Calu3 (cell line): ENCODE results near the gene AMOTL1. TPM values are rescaled to one million over a fixed set of nuclear protein-coding genes. Genes with fewer than 3 reads are reported as not detected.

Experiments
- BruUV-seq: library from RNA; stranded (reverse); fragments of 400-500 nt; replicated peaks from 2 replicates; lab custom pipeline; 2021; lab: Mats Ljungman, UMichigan
- CTCF ChIA-PET: fragments of 300-600 bp; sonication (Branson Sonifier 250); formaldehyde crosslinking; loops from one replicate; lab custom pipeline; 2022; ENCODE audit warnings: antibody characterized with exemption; lab: Charles Lee
- DNase-seq: peaks from one replicate; pipeline ENCODE4 v3.0.0; 2022
- H3K27ac Mint-ChIP-seq: one replicate; pipeline ENCODE4 v1.8.0; 2022; ENCODE audit warnings: mixed read lengths; ENCODE audit not compliant: unreplicated experiment
- H3K27me3 Mint-ChIP-seq: one replicate; pipeline ENCODE4 v1.8.0; 2022; ENCODE audit warnings: mixed read lengths; ENCODE audit not compliant: unreplicated experiment
- H3K36me3 Mint-ChIP-seq: one replicate; pipeline ENCODE4 v1.8.0; 2022; ENCODE audit warnings: mild to moderate bottlenecking, moderate library complexity, mixed read lengths; ENCODE audit not compliant: insufficient read depth, unreplicated experiment
- H3K4me1 Mint-ChIP-seq: one replicate; pipeline ENCODE4 v1.8.0; 2022; ENCODE audit warnings: mild to moderate bottlenecking, low read depth, mixed read lengths; ENCODE audit not compliant: unreplicated experiment
- H3K4me3 Mint-ChIP-seq: one replicate; pipeline ENCODE4 v1.8.0; 2022; ENCODE audit warnings: mild to moderate bottlenecking, low read depth, moderate library complexity, mixed read lengths; ENCODE audit not compliant: unreplicated experiment
- H3K9me3 Mint-ChIP-seq: one replicate; pipeline ENCODE4 v1.8.0; 2022; ENCODE audit warnings: low read depth, mixed read lengths; ENCODE audit not compliant: unreplicated experiment
- CTCF ChIP-seq: fragments of 200-600 bp; IDR thresholded peaks from one replicate; pipeline ENCODE4 v1.8.0; 2022; ENCODE audit warnings: antibody characterized with exemption; ENCODE audit not compliant: unreplicated experiment
- intact Hi-C: fragments of 100-400 bp; cut with micrococcal nuclease; formaldehyde crosslinking; loops from one replicate; pipeline ENCODE4 v1.10.0; 2022; ENCODE audit not compliant: unreplicated experiment
- total RNA-seq: library from RNA; stranded (reverse); gene quantifications from 2 replicates; pipeline ENCODE4 v1.2.3, GENCODE V29; 2022

AMOTL1 gene
- total RNA-seq, 1 experiment from 2014 or later, result 24.2 TPM

GRCh38 chr11:94922321-94923003, 154.3 kb downstream of the AMOTL1 start:
- peaks cover 10% of the 10 kb centered on the region for H3K4me1 Mint-ChIP-seq
- H3K36me3 Mint-ChIP-seq, result no peaks in the 10 kb centered on the region
- BruUV-seq, result no TSS peak
- H3K27ac Mint-ChIP-seq, result no peak overlapping the region
- intact Hi-C loops, result no loop called here
- DNase-seq, result no peak
- TF ChIP-seq CTCF, result no peak
- H3K9me3 Mint-ChIP-seq, result peaks cover 5% of the 10 kb centered on the region
- no peaks in the 10 kb centered on the region for H3K27me3 Mint-ChIP-seq
- CTCF ChIA-PET, result no interaction called here
- no peak overlapping the region for H3K4me3 Mint-ChIP-seq

GRCh38 chr11:94923004-94923334, 154.8 kb downstream of the AMOTL1 start:
- TF ChIP-seq CTCF, result no peak
- peaks cover 10% of the 10 kb centered on the region for H3K4me1 Mint-ChIP-seq
- H3K27ac Mint-ChIP-seq, result no peak overlapping the region
- intact Hi-C loops, result no loop called here
- no peaks in the 10 kb centered on the region for H3K27me3 Mint-ChIP-seq
- no peaks in the 10 kb centered on the region for H3K36me3 Mint-ChIP-seq
- H3K9me3 Mint-ChIP-seq, result peaks cover 5% of the 10 kb centered on the region
- CTCF ChIA-PET, result no interaction called here
- DNase-seq, result no peak
- H3K4me3 Mint-ChIP-seq, result no peak overlapping the region
- no TSS peak for BruUV-seq

- H3K27ac Mint-ChIP-seq, result no peak overlapping the region
- TF ChIP-seq CTCF, result no peak
- no peak overlapping the region for H3K4me3 Mint-ChIP-seq
- intact Hi-C loops, result no loop called here
- DNase-seq, result no peak
- peaks cover 5% of the 10 kb centered on the region for H3K9me3 Mint-ChIP-seq
- H3K4me1 Mint-ChIP-seq, result peaks cover 10% of the 10 kb centered on the region
- CTCF ChIA-PET, result no interaction called here
- no TSS peak for BruUV-seq
- H3K27me3 Mint-ChIP-seq, result no peaks in the 10 kb centered on the region
- H3K36me3 Mint-ChIP-seq, result no peaks in the 10 kb centered on the region
These were observed 156.0 kb downstream of the AMOTL1 start for GRCh38 chr11:94924171-94924572.

GRCh38 chr11:94924612-94925011, 156.5 kb downstream of the AMOTL1 start:
- H3K4me1 Mint-ChIP-seq, result peaks cover 10% of the 10 kb centered on the region
- no peak overlapping the region for H3K4me3 Mint-ChIP-seq
- DNase-seq, result no peak
- CTCF ChIA-PET, result no interaction called here
- H3K36me3 Mint-ChIP-seq, result no peaks in the 10 kb centered on the region
- intact Hi-C loops, result no loop called here
- H3K27ac Mint-ChIP-seq, result no peak overlapping the region
- TF ChIP-seq CTCF, result no peak
- no TSS peak for BruUV-seq
- H3K27me3 Mint-ChIP-seq, result no peaks in the 10 kb centered on the region
- H3K9me3 Mint-ChIP-seq, result peaks cover 5% of the 10 kb centered on the region
